Vagina (tissue), 2 donors: ENCODE data around the gene C1orf94.

Experiments
- POLR2AphosphoS5 ChIP-seq, 2 donors: sonication (generic); formaldehyde crosslinking; IDR thresholded peaks; one replicate each; pipeline ENCODE4 v1.9.0; 2017; ENCODE audit warnings: antibody characterized with exemption in 2 of 2, mild to moderate bottlenecking in 2 of 2, low read depth in 1 of 2; ENCODE audit not compliant: insufficient read depth in 1 of 2
- TF ChIP-seq, protein P1 (sequence below), 3 experiments: fragments of 450-650 bp in 2 of 3; fragments of 200-600 bp in 1 of 3; sonication (generic) in 1 of 3; IDR thresholded peaks; one replicate each; pipeline ENCODE4 v1.5.1; 2017 to 2019; ENCODE audit warnings: antibody characterized with exemption in 3 of 3, mild to moderate bottlenecking in 2 of 3, moderate library complexity in 2 of 3

DNA sequence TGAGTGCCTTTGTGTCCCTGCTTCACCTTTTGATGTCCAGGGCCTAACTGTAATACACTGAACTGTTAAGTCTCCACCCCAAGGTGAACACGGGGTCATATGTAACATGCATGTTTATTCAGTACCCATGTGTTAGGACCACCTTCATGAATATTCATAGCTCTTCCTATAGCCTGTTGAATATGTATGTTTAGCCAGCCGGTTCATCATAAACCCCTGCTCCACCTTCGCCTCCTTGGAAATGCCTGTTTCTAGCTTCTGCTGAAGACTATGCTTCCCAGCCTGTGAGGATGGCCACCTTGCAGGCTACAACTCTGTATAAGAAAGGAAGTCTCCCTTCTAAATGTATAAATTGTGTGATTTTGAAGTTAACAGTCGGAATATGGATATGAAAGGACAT lies 69.3 kb downstream of the C1orf94 start:
- no peak for TF ChIP-seq POLR2AphosphoS5 (IDR thresholded peaks at IDR 0.05; ENCODE audit: insufficient read depth in 1 of 2, low read depth in 1 of 2)
- TF ChIP-seq, protein P1, sequence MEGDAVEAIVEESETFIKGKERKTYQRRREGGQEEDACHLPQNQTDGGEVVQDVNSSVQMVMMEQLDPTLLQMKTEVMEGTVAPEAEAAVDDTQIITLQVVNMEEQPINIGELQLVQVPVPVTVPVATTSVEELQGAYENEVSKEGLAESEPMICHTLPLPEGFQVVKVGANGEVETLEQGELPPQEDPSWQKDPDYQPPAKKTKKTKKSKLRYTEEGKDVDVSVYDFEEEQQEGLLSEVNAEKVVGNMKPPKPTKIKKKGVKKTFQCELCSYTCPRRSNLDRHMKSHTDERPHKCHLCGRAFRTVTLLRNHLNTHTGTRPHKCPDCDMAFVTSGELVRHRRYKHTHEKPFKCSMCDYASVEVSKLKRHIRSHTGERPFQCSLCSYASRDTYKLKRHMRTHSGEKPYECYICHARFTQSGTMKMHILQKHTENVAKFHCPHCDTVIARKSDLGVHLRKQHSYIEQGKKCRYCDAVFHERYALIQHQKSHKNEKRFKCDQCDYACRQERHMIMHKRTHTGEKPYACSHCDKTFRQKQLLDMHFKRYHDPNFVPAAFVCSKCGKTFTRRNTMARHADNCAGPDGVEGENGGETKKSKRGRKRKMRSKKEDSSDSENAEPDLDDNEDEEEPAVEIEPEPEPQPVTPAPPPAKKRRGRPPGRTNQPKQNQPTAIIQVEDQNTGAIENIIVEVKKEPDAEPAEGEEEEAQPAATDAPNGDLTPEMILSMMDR (IDR thresholded peaks at IDR 0.05) = no peak
